GM12878 (cell line): ENCODE measurements around the gene VAC14.

Experiments used
- BMI1 ChIP-seq: fragments of 450-650 bp; IDR thresholded peaks from 2 replicates; pipeline ENCODE4 v1.6.1; 2016; ENCODE audit warnings: mild to moderate bottlenecking, moderate library complexity, borderline replicate concordance
- MYC ChIP-seq: IDR thresholded peaks from 2 replicates; pipeline ENCODE4 v1.6.1; 2011; ENCODE audit warnings: mild to moderate bottlenecking, low read length, moderate library complexity, inconsistent platforms; ENCODE audit not compliant: insufficient read depth, insufficient replicate concordance, insufficient read length, severe bottlenecking
- POLR2A ChIP-seq: IDR thresholded peaks from 2 replicates; pipeline ENCODE4 v1.6.1; 2011; ENCODE audit warnings: low read depth, mild to moderate bottlenecking, low read length
- RAD21 ChIP-seq: IDR thresholded peaks from 2 replicates; pipeline ENCODE4 v1.6.1; 2011; ENCODE audit warnings: mild to moderate bottlenecking, low read depth, low read length, moderate library complexity; ENCODE audit not compliant: insufficient read depth
- RB1 ChIP-seq: fragments of 450-650 bp; formaldehyde crosslinking; IDR thresholded peaks from 2 replicates; pipeline ENCODE4 v1.6.1; 2017; ENCODE audit warnings: mild to moderate bottlenecking, borderline replicate concordance
- RCOR1 ChIP-seq: conservative IDR thresholded peaks from 2 replicates; pipeline ENCODE4 v1.6.1; 2012; ENCODE audit warnings: low read depth, low read length, improper control_type of control experiment
- SIN3A ChIP-seq: IDR thresholded peaks from 2 replicates; pipeline ENCODE4 v1.6.1; 2012; ENCODE audit warnings: low read depth, low read length, improper control_type of control experiment
- TBL1XR1 ChIP-seq: IDR thresholded peaks from 2 replicates; pipeline ENCODE4 v1.6.1; 2012; ENCODE audit warnings: low read depth, low read length, improper control_type of control experiment
- TF ChIP-seq, protein P1 (sequence below), 3 experiments: IDR thresholded peaks in 2 of 3; conservative IDR thresholded peaks in 1 of 3; 2 replicates each; pipeline ENCODE4 v1.5.1; 2011; ENCODE audit warnings: low read depth in 3 of 3, low read length in 3 of 3, mild to moderate bottlenecking in 3 of 3, control low read depth in 2 of 3, moderate library complexity in 2 of 3, inconsistent platforms in 1 of 3, mixed read lengths in 1 of 3; ENCODE audit not compliant: control insufficient read depth in 2 of 3, insufficient read depth in 1 of 3; ENCODE audit errors: extremely low read depth in 1 of 3

DNA sequence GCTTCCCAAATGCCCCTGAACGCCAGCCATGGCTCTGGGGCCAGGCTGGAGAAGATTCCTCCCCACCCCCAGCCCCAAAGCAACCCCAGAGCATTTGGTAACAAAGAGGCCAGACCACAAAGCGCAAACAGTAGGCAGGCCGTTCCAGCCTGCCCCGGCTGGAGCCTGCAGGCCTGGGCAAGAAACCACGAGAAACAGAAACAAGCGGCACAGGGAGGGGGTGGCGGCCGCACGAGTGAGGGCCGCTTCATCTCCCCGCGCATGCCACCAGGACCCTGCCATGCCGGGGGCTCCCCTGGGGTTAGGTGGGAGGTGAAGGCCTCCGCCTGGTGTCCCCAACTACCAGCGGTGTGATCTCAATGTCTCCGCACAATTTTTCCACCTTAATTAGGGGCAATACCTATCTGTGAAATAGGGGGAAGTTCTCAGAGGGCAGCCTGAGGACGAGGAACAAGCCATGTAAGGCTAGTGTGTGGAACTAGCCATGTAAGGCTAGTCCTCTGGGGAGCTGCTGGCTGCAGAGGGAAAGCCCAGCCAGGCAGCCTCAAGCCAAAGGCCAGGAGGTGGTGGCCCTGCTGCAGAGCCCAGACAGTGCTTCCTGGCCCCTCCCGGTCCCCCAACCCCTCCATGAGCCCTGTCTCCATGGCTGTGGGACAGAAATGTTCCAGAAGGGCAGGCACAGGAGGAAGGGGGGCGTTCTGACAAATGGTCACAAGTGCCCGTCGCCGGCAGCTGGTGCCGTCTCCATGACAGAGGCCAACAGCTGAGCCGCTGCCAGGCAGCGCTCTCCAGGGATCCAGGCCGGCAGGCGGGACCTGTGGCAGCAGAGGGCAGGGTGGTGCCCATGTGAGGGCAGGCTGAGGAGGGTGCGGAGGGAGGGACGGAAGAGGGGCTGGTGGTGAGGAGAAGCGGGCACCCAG, 100.6 kb downstream of the VAC14 start:
- TF ChIP-seq RCOR1: no peak
- TF ChIP-seq, protein P1, sequence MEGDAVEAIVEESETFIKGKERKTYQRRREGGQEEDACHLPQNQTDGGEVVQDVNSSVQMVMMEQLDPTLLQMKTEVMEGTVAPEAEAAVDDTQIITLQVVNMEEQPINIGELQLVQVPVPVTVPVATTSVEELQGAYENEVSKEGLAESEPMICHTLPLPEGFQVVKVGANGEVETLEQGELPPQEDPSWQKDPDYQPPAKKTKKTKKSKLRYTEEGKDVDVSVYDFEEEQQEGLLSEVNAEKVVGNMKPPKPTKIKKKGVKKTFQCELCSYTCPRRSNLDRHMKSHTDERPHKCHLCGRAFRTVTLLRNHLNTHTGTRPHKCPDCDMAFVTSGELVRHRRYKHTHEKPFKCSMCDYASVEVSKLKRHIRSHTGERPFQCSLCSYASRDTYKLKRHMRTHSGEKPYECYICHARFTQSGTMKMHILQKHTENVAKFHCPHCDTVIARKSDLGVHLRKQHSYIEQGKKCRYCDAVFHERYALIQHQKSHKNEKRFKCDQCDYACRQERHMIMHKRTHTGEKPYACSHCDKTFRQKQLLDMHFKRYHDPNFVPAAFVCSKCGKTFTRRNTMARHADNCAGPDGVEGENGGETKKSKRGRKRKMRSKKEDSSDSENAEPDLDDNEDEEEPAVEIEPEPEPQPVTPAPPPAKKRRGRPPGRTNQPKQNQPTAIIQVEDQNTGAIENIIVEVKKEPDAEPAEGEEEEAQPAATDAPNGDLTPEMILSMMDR (IDR thresholded peaks at IDR 0.05 in 2 of 3, conservative IDR thresholded peaks at IDR 0.05 in 1 of 3; ENCODE audit: control insufficient read depth in 2 of 3, extremely low read depth in 1 of 3, insufficient read depth in 1 of 3, low read depth in 3 of 3, low read length in 3 of 3): no peak
- no peak for TF ChIP-seq RAD21
- TF ChIP-seq SIN3A: no peak
- no peak for TF ChIP-seq MYC
- TF ChIP-seq TBL1XR1: no peak
- TF ChIP-seq POLR2A: no peak
- no peak for TF ChIP-seq BMI1
- no peak for TF ChIP-seq RB1
